ENCODE data around the gene PPP3R1.

The PPP3R1 gene

DNA sequence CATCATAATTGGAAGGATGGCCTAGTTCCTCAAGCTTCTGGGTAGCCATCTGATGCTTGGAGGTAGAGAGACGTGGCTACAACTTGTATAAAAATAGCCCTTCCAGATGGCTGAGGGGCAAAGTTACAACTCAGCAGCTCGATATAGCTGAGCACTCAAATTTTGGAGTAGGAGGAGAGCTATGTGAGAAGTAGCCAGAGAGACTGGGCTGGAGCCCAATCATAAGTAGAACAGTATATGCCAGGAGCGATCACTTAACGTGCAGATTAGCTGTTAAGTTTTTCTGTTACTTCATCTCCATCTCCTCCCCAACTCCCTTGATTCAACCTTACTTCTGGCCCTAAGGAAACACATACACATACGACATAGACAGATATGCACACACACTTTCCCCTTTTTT, 38.6 kb upstream of the PPP3R1 start:
- TF ChIP-seq TAF1 (IDR thresholded peaks at IDR 0.05; ENCODE audit: borderline replicate concordance, insufficient read depth, low read length) (no peak), FOXP2 (optimal IDR thresholded peaks at IDR 0.05; ENCODE audit: borderline replicate concordance, extremely low read depth, extremely low read length, insufficient read depth) (no peak), SIN3A (IDR thresholded peaks at IDR 0.05; ENCODE audit: borderline replicate concordance, insufficient read depth, low read length) (no peak), POLR2AphosphoS5 (IDR thresholded peaks at IDR 0.05; ENCODE audit: low read depth, low read length) (no peak)
- TF ChIP-seq, protein P1, sequence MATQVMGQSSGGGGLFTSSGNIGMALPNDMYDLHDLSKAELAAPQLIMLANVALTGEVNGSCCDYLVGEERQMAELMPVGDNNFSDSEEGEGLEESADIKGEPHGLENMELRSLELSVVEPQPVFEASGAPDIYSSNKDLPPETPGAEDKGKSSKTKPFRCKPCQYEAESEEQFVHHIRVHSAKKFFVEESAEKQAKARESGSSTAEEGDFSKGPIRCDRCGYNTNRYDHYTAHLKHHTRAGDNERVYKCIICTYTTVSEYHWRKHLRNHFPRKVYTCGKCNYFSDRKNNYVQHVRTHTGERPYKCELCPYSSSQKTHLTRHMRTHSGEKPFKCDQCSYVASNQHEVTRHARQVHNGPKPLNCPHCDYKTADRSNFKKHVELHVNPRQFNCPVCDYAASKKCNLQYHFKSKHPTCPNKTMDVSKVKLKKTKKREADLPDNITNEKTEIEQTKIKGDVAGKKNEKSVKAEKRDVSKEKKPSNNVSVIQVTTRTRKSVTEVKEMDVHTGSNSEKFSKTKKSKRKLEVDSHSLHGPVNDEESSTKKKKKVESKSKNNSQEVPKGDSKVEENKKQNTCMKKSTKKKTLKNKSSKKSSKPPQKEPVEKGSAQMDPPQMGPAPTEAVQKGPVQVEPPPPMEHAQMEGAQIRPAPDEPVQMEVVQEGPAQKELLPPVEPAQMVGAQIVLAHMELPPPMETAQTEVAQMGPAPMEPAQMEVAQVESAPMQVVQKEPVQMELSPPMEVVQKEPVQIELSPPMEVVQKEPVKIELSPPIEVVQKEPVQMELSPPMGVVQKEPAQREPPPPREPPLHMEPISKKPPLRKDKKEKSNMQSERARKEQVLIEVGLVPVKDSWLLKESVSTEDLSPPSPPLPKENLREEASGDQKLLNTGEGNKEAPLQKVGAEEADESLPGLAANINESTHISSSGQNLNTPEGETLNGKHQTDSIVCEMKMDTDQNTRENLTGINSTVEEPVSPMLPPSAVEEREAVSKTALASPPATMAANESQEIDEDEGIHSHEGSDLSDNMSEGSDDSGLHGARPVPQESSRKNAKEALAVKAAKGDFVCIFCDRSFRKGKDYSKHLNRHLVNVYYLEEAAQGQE (IDR thresholded peaks at IDR 0.05; ENCODE audit: insufficient read depth in 1 of 2, low read depth in 2 of 2, low read length in 2 of 2) = no peak

DNA sequence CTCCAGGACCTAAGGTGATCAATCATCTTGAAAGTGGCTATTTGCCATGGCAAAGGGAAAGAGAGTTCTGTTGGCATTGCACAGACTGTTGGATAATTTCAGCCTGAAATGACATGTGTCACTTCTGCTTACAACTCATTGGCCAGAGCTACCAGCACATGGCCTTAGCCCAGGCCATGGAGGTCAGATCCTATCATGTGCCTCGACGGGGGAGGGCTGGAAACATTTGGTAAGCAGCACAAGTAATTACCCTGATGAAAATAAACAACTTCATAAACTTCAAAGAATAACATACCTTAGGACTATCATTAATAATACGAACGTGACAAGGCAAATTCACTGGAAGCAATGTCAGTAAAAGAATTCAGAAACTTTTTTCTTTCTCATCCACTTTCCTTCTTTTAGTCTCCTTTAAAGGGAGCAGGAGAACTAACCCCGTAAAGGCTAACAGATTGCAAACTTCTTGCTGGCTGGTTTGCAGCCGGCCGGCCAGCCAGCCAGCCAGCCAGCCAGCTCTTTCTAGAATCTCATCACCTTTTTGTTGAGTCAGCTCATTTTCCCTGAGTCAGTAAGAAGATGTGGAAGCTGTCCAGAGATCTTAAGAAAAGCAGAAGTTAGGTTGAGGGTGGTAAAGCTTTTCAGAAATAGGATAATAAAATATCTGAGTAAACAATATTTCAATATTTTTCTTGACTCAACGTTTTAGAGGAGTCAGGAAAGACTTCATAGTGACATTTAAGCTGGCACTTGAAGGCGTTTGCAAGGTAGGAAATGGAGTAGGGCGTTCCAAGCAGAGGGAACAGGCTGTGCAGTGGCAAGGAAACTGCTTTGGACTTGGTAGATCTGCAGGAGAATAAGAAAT, 35.5 kb upstream of the PPP3R1 start:
- no peak for TF ChIP-seq FOXP2 (optimal IDR thresholded peaks at IDR 0.05; ENCODE audit: borderline replicate concordance, extremely low read depth, extremely low read length, insufficient read depth)

DNA sequence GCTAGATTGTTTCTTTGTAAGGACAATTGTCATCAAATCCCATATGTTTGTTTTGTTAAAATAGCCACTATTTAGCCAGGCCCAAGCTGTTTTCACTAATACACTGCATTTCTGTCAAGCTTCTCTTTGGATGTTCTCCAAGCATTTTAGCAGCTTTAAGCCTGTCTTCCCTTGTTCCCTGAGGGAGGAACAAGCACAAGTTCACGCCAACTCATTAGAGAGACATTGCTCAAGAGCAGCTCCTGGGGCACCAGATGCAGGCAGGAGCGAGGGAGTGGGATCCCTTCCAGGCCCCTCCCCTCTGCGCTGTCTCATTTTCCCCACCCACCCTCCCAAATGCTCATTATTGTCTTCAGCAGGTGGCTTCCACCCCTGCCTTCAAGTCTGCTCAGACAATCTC, 32.6 kb upstream of the PPP3R1 start:
- no peak for TF ChIP-seq FOXP2 (optimal IDR thresholded peaks at IDR 0.05; ENCODE audit: borderline replicate concordance, extremely low read depth, extremely low read length, insufficient read depth)
- TF ChIP-seq POLR2AphosphoS5 (IDR thresholded peaks at IDR 0.05; ENCODE audit: low read depth, low read length) = no peak
- TF ChIP-seq SIN3A (IDR thresholded peaks at IDR 0.05; ENCODE audit: borderline replicate concordance, insufficient read depth, low read length) = no peak
- TF ChIP-seq, protein P1 (IDR thresholded peaks at IDR 0.05; ENCODE audit: insufficient read depth in 1 of 2, low read depth in 2 of 2, low read length in 2 of 2) = no peak
- no peak for TF ChIP-seq TAF1 (IDR thresholded peaks at IDR 0.05; ENCODE audit: borderline replicate concordance, insufficient read depth, low read length)

DNA sequence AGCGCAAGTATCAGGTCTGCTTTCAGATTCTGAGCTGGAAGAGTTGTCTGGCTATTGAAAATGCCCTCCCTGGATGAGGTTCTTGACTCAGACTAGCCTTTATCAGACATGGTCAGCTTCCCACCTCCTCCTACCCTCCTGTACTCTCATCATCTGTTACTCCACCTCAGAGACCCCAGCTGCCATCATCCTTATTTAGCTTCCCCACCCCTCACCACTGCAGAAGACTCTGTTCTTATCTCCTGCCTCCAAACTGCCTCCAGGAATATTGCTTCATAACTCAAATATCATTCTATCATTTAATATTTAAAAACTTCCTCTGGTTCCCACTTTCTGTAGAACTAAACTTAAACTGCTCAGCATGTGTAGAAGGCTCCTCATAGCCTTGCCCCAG, 31.1 kb upstream of the PPP3R1 start:
- TF ChIP-seq SIN3A (IDR thresholded peaks at IDR 0.05; ENCODE audit: borderline replicate concordance, insufficient read depth, low read length) (no peak), POLR2AphosphoS5 (IDR thresholded peaks at IDR 0.05; ENCODE audit: low read depth, low read length) (no peak), FOXP2 (optimal IDR thresholded peaks at IDR 0.05; ENCODE audit: borderline replicate concordance, extremely low read depth, extremely low read length, insufficient read depth) (no peak)

DNA sequence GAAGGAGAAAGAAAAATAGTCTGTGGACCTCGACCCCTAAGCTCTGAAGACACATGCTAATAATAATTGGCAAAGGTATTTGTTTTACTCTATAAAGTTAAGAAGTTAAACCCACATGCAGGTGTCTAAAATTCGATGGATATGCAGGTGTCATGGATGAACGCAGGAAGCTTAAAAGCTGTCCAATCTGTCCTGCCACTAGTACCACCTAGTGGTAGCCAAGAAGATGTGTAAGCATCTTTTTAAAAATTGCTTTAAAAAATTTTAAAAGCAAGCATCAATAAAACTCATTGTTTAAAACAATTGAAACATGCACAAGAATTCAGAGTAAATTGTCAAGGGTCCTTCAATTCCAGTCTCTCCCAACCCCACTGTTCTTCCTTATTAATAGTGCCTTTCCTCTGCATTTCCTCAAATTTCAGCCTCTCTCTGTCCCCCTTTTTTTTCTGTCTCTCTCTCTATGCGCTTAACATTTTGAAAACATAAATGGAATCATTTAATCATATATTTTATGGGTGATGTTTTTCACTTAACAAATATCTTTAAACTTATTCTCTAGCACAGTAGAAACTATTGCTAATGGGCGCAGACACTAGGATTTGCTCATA, 30.6 kb upstream of the PPP3R1 start:
- TF ChIP-seq TAF1 (IDR thresholded peaks at IDR 0.05; ENCODE audit: borderline replicate concordance, insufficient read depth, low read length) = no peak
- TF ChIP-seq SIN3A (IDR thresholded peaks at IDR 0.05; ENCODE audit: borderline replicate concordance, insufficient read depth, low read length) = no peak
- no peak for TF ChIP-seq FOXP2 (optimal IDR thresholded peaks at IDR 0.05; ENCODE audit: borderline replicate concordance, extremely low read depth, extremely low read length, insufficient read depth)
- TF ChIP-seq, protein P1 (IDR thresholded peaks at IDR 0.05; ENCODE audit: insufficient read depth in 1 of 2, low read depth in 2 of 2, low read length in 2 of 2) = no peak
- TF ChIP-seq POLR2AphosphoS5 (IDR thresholded peaks at IDR 0.05; ENCODE audit: low read depth, low read length) = no peak

DNA sequence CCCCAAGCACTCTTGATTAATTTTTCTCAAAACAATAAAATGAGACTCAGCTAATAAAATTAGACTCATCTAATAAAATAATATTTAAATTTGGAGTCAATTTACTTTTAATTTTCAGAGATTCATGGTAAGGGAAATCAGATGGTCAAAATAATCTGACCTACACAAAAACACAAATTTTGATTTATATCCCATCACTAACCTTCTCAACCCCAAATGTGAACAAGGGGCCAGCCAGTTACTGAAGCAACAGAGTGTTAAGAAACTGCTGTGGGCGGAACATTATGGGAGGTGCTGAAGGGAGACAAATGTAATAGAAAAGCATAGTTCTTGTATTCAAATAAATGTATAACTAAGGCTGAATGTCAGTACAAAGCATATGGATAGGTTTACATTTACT, 28.5 kb upstream of the PPP3R1 start:
- TF ChIP-seq, protein P1 (IDR thresholded peaks at IDR 0.05; ENCODE audit: insufficient read depth in 1 of 2, low read depth in 2 of 2, low read length in 2 of 2) = no peak
- TF ChIP-seq FOXP2 (optimal IDR thresholded peaks at IDR 0.05; ENCODE audit: borderline replicate concordance, extremely low read depth, extremely low read length, insufficient read depth) (no peak), TAF1 (IDR thresholded peaks at IDR 0.05; ENCODE audit: borderline replicate concordance, insufficient read depth, low read length) (no peak), POLR2AphosphoS5 (IDR thresholded peaks at IDR 0.05; ENCODE audit: low read depth, low read length) (no peak), SIN3A (IDR thresholded peaks at IDR 0.05; ENCODE audit: borderline replicate concordance, insufficient read depth, low read length) (no peak)

Measured in PFSK-1 (cell line).